Cardiac muscle cell (in vitro differentiated cells and primary cell): ENCODE measurements around the gene FCHSD1. TPM values are rescaled to one million over a fixed set of nuclear protein-coding genes. Genes with fewer than 3 reads are reported as not detected.

Source experiments
- DNase-seq, 2 donors: peaks; one replicate each; pipeline versions ENCODE4 v3.0.0 to v3.0.0-alpha.2; 2010 to 2017; ENCODE audit warnings: low read depth in 1 of 2, low spot score in 1 of 2
- H3K27ac ChIP-seq: fragments of 200-600 bp; sonication (generic); 2 replicates; pipeline ENCODE4 v1.5.1; 2016
- H3K27me3 ChIP-seq: fragments of 200-600 bp; sonication (generic); 2 replicates; pipeline ENCODE4 v1.6.0; 2016; ENCODE audit warnings: control low read depth
- H3K36me3 ChIP-seq: fragments of 200-600 bp; sonication (generic); 2 replicates; pipeline ENCODE4 v1.5.1; 2016; ENCODE audit warnings: control low read depth
- H3K4me1 ChIP-seq: fragments of 200-600 bp; sonication (generic); 2 replicates; pipeline ENCODE4 v1.8.1; 2017; ENCODE audit warnings: low read depth, mild to moderate bottlenecking, mixed run types
- H3K4me3 ChIP-seq: fragments of 200-600 bp; sonication (generic); 2 replicates; pipeline ENCODE4 v1.5.1; 2016; ENCODE audit warnings: mild to moderate bottlenecking
- H3K9me3 ChIP-seq: fragments of 200-600 bp; sonication (generic); 2 replicates; pipeline ENCODE4 v1.5.1; 2017; ENCODE audit warnings: low read depth, mild to moderate bottlenecking, control low read depth
- polyA plus RNA-seq: library from polyadenylated mRNA; unstranded; fragments of >200 nt; fragmentation: Nextera tagmentation; extraction: Ambion mirVana; gene quantifications from 2 replicates; pipeline ENCODE4 v1.2.1, GENCODE V29; 2016
- total RNA-seq: library from RNA; depleted of rRNA; stranded (reverse); fragments of >200 nt; gene quantifications from 2 replicates; pipeline ENCODE4 v1.2.3, GENCODE V29; 2016
- TF ChIP-seq, protein P1 (sequence below): IDR thresholded peaks from 2 replicates; pipeline ENCODE4 v1.5.1; 2012; ENCODE audit warnings: low read depth, mild to moderate bottlenecking, low read length

Gene FCHSD1
- total RNA-seq (9.8 and 24.9 TPM in 2 replicates), polyA plus RNA-seq (7.8 and 13.0 TPM in 2 replicates)

- no peaks in the 10 kb centered on the region for H3K4me1 ChIP-seq
- peak; percentile 83 to 89 for DNase-seq
- H3K36me3 ChIP-seq: no peaks in the 10 kb centered on the region
- no peak within 1 kb of the TSS for H3K27ac ChIP-seq
- peak within 1 kb of the TSS; percentile 47 for H3K4me3 ChIP-seq
- H3K9me3 ChIP-seq: no peaks in the 10 kb centered on the region
- H3K27me3 ChIP-seq: no peaks in the 10 kb centered on the region
- TF ChIP-seq, protein P1, sequence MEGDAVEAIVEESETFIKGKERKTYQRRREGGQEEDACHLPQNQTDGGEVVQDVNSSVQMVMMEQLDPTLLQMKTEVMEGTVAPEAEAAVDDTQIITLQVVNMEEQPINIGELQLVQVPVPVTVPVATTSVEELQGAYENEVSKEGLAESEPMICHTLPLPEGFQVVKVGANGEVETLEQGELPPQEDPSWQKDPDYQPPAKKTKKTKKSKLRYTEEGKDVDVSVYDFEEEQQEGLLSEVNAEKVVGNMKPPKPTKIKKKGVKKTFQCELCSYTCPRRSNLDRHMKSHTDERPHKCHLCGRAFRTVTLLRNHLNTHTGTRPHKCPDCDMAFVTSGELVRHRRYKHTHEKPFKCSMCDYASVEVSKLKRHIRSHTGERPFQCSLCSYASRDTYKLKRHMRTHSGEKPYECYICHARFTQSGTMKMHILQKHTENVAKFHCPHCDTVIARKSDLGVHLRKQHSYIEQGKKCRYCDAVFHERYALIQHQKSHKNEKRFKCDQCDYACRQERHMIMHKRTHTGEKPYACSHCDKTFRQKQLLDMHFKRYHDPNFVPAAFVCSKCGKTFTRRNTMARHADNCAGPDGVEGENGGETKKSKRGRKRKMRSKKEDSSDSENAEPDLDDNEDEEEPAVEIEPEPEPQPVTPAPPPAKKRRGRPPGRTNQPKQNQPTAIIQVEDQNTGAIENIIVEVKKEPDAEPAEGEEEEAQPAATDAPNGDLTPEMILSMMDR: no peak
These were observed at the start of gene FCHSD1 for GRCh38 chr5:141650851-141651727. FCHSD1 (minus strand) TSS chr5:141651418; CDS start chr5:141651368, 50 bp downstream.

DNA sequence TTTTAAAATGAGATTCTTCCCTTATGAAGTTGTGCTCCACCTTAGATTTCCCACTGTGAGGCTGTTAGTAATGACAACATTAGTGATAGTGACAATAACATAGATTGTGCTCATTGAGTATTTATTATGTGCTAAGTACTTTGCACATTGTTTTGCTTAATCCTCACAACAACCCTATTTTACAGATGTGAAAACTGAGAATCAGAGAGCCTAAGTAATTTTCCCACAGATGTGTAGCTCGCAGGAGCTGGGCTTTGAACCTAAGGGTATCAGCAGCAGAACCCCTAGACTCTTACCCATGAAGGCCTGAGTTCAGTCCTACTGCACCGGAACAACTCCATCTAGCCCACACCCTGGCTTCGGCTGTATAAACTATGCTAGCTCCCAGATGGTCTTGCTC, 46.4 kb upstream of the FCHSD1 start:
- H3K27me3 ChIP-seq: peaks cover 65% of the 10 kb centered on the region
- no peaks in the 10 kb centered on the region for H3K36me3 ChIP-seq
- peaks cover 3% of the 10 kb centered on the region for H3K4me1 ChIP-seq
- TF ChIP-seq, protein P1: no peak
- no peaks in the 10 kb centered on the region for H3K9me3 ChIP-seq
- no peak for DNase-seq
- no peak overlapping the region for H3K4me3 ChIP-seq
- H3K27ac ChIP-seq: no peak overlapping the region

GRCh38 chr5:141696431-141696830, 45.2 kb upstream of the FCHSD1 start:
- no peak for DNase-seq
- no peaks in the 10 kb centered on the region for H3K9me3 ChIP-seq

GRCh38 chr5:141695627-141696215, 44.5 kb upstream of the FCHSD1 start:
- Histone ChIP-seq H3K4me1 (peaks cover 3% of the 10 kb centered on the region), H3K27ac (no peak overlapping the region), H3K9me3 (no peaks in the 10 kb centered on the region), H3K4me3 (no peak overlapping the region), H3K27me3 (peaks cover 58% of the 10 kb centered on the region), H3K36me3 (no peaks in the 10 kb centered on the region)
- peak; percentile 28 to 32 for DNase-seq
- TF ChIP-seq, protein P1: no peak

More at GRCh38 chr5:141696431-141696830, 45.2 kb upstream of the FCHSD1 start:
- Histone ChIP-seq H3K27me3 (peaks cover 58% of the 10 kb centered on the region), H3K4me3 (no peak overlapping the region), H3K36me3 (no peaks in the 10 kb centered on the region), H3K27ac (no peak overlapping the region), H3K4me1 (peaks cover 3% of the 10 kb centered on the region)
- TF ChIP-seq, protein P1: no peak

DNA sequence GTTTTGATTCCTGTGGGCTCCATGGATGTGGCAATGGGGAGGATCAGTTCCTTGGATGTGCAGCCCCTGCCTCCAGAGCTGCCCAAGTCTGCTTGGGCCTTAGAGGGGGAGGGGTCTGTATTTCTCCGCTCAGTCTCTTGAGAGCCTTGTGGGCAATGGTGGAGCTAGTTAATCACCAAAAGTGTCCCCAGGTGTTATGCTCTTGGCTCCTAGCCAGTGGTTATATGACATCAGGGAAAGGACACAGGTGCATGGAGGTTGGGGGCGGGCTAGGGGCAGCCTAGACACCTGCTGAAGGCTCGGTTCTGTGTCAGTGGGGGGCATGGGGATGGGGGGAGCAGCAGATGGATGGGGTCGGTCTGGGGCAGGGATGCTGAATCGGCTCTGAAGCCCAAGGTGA, 43.3 kb upstream of the FCHSD1 start:
- H3K4me3 ChIP-seq: no peak overlapping the region
- H3K27ac ChIP-seq: no peak overlapping the region
- no peak for DNase-seq
- TF ChIP-seq, protein P1: no peak
- peaks cover 3% of the 10 kb centered on the region for H3K4me1 ChIP-seq
- no peaks in the 10 kb centered on the region for H3K9me3 ChIP-seq
- H3K27me3 ChIP-seq: peaks cover 58% of the 10 kb centered on the region
- H3K36me3 ChIP-seq: no peaks in the 10 kb centered on the region
